Sigmoid colon (tissue), 4 donors: ENCODE measurements around the gene PTPRT.

ENCODE experiments used
- EP300 ChIP-seq, 4 donors: sonication (generic); formaldehyde crosslinking; IDR thresholded peaks; one replicate each; pipeline ENCODE4 v1.6.1; 2017; ENCODE audit warnings: antibody characterized with exemption in 4 of 4
- POLR2A ChIP-seq, 2 donors: fragments of 450-650 bp; IDR thresholded peaks; one replicate each; pipeline ENCODE4 v1.6.1; 2016; ENCODE audit warnings: antibody characterized with exemption in 2 of 2, mild to moderate bottlenecking in 2 of 2, moderate library complexity in 2 of 2
- POLR2AphosphoS5 ChIP-seq, 4 donors: sonication (generic); formaldehyde crosslinking; IDR thresholded peaks; one replicate each; pipeline ENCODE4 v1.6.1; 2017; ENCODE audit warnings: antibody characterized with exemption in 4 of 4
- TF ChIP-seq, protein P1 (sequence below), 4 experiments: fragments of 450-650 bp in 3 of 4; fragments of 200-600 bp in 1 of 4; IDR thresholded peaks; one replicate each; pipeline ENCODE4 v1.5.1; 2016 to 2019; ENCODE audit warnings: antibody characterized with exemption in 4 of 4, mild to moderate bottlenecking in 3 of 4, moderate library complexity in 2 of 4

DNA sequence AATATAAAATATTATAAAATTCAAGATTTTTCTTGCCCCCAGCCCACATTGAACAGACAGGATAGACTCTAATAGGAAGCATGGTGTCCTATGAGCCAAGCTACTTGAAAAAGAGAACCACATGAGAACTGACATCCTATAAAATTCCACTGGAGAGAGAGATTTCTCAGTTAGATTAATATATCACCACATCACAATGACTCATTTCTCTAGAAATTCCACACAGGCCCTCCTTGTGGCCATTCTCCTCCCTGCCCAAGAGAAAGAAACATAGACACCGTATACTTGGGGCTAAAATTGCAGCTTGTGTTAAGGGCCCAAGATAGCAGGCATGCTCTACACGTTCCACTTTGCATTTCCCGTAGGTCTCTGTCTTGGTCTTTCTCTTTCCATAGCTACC, 481.4 kb downstream of the PTPRT start:
- TF ChIP-seq, protein P1, sequence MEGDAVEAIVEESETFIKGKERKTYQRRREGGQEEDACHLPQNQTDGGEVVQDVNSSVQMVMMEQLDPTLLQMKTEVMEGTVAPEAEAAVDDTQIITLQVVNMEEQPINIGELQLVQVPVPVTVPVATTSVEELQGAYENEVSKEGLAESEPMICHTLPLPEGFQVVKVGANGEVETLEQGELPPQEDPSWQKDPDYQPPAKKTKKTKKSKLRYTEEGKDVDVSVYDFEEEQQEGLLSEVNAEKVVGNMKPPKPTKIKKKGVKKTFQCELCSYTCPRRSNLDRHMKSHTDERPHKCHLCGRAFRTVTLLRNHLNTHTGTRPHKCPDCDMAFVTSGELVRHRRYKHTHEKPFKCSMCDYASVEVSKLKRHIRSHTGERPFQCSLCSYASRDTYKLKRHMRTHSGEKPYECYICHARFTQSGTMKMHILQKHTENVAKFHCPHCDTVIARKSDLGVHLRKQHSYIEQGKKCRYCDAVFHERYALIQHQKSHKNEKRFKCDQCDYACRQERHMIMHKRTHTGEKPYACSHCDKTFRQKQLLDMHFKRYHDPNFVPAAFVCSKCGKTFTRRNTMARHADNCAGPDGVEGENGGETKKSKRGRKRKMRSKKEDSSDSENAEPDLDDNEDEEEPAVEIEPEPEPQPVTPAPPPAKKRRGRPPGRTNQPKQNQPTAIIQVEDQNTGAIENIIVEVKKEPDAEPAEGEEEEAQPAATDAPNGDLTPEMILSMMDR (IDR thresholded peaks at IDR 0.05) = no peak
- TF ChIP-seq POLR2AphosphoS5 (IDR thresholded peaks at IDR 0.05) = no peak
- no peak for TF ChIP-seq EP300 (IDR thresholded peaks at IDR 0.05)
- TF ChIP-seq POLR2A (IDR thresholded peaks at IDR 0.05) = no peak
